ENCODE measurements around the gene XCL2.

- TF ChIP-seq MYC (IDR thresholded peaks at IDR 0.05; ENCODE audit: low read depth, low read length) (no peak), CTCF (IDR thresholded peaks at IDR 0.05; ENCODE audit: low read depth, low read length) (no peak), POLR2A (IDR thresholded peaks at IDR 0.05; ENCODE audit: extremely low read depth, insufficient read length) (no peak), MAX (IDR thresholded peaks at IDR 0.05; ENCODE audit: low read depth, low read length) (no peak)
Observed at GRCh38 chr1:168552961-168553360, 9.2 kb upstream of the XCL2 start.

All from NB4 (cell line).